Gastrocnemius medialis (tissue), 4 donors: Measurements from ENCODE around the gene PIK3R2. TPM values are rescaled to one million over a fixed set of nuclear protein-coding genes. Genes with fewer than 3 reads are reported as not detected.

Experiments
- ATAC-seq, 2 donors: fragments of 150-250 bp; one replicate each; pipeline ENCODE4 v1.9.1; 2016
- DNase-seq, 2 donors: peaks; one replicate each; pipeline ENCODE4 v3.0.0-alpha.2; 2019
- H3K27ac ChIP-seq, 4 donors: fragments of 200-600 bp; sonication (generic); 1 replicate in 1 of 4; 2 replicates in 3 of 4; pipeline ENCODE4 v1.5.1; 2016 to 2018; ENCODE audit warnings: mild to moderate bottlenecking in 2 of 4, moderate library complexity in 1 of 4
- H3K27me3 ChIP-seq, 3 donors: fragments of 200-600 bp; sonication (generic) in 2 of 3; 1 replicate in 1 of 3; 2 replicates in 2 of 3; pipeline versions ENCODE4 v1.5.1 to v1.6.0; 2016 to 2019; ENCODE audit warnings: mild to moderate bottlenecking in 1 of 3, moderate library complexity in 1 of 3
- H3K36me3 ChIP-seq, 2 donors: fragments of 200-600 bp; sonication (generic) in 1 of 2; one replicate each; pipeline ENCODE4 v1.5.1; 2017 to 2018
- H3K4me1 ChIP-seq, 2 donors: fragments of 200-600 bp; sonication (generic) in 1 of 2; one replicate each; pipeline ENCODE4 v1.5.1; 2016 to 2017; ENCODE audit warnings: mild to moderate bottlenecking in 2 of 2
- H3K4me3 ChIP-seq, 4 donors: fragments of 200-600 bp; sonication (generic) in 3 of 4; 1 replicate in 1 of 4; 2 replicates in 3 of 4; pipeline ENCODE4 v1.5.1; 2016 to 2019; ENCODE audit warnings: mild to moderate bottlenecking in 2 of 4
- H3K9me3 ChIP-seq, 3 donors: fragments of 200-600 bp; sonication (generic) in 2 of 3; 1 replicate in 1 of 3; 2 replicates in 2 of 3; pipeline ENCODE4 v1.5.1; 2016 to 2019
- CTCF ChIP-seq, 5 experiments: fragments of 450-650 bp in 3 of 5; fragments of 200-600 bp in 2 of 5; sonication (generic) in 2 of 5; IDR thresholded peaks in 4 of 5; conservative IDR thresholded peaks in 1 of 5; 1 replicate in 4 of 5; 2 replicates in 1 of 5; pipeline ENCODE4 v1.5.1; 2016 to 2019; ENCODE audit warnings: antibody characterized with exemption in 5 of 5, mild to moderate bottlenecking in 3 of 5, moderate library complexity in 3 of 5
- POLR2A ChIP-seq, 2 donors: fragments of 450-650 bp; IDR thresholded peaks; one replicate each; pipeline ENCODE4 v1.6.1; 2017; ENCODE audit warnings: antibody characterized with exemption in 2 of 2, mild to moderate bottlenecking in 2 of 2, moderate library complexity in 2 of 2
- in situ Hi-C, 4 donors: fragments of 200-750 bp; cut with MboI; loops; one replicate each; pipeline versions ENCODE4 v1.15.0 to v1.8.0; 2017; ENCODE audit warnings: low sequenced_read_pairs in 4 of 4
- intact Hi-C: fragments of 100-400 bp; cut with DNase I; formaldehyde crosslinking; loops from one replicate; pipeline ENCODE4 v1.15.1; 2023; ENCODE audit warnings: low total_unique reads
- total RNA-seq, 4 donors: library from RNA; depleted of rRNA; stranded (reverse); fragments of >200 nt; gene quantifications; one replicate each; pipeline versions ENCODE4 v1.1.0 to v1.2.3, GENCODE V29; 2016

PIK3R2 gene
- total RNA-seq, 4 donors from 2014 or later, result 5.6 to 11.9 (median 6.0) TPM

- in situ Hi-C loops (loop anchor here in 3 of 4 donors (10.0 kb wide), 1 partner anchor 51 kb away; no protein-coding TSS in a partner anchor), intact Hi-C loops (no loop called here)
- DNase-seq (no peak), ATAC-seq (no peak)
- Histone ChIP-seq H3K27ac (no peak overlapping the region), H3K36me3 (peaks cover 0 to 73% of the 10 kb centered on the region in 2 donors), H3K4me3 (no peak overlapping the region), H3K27me3 (no peaks in the 10 kb centered on the region), H3K9me3 (no peaks in the 10 kb centered on the region), H3K4me1 (peaks cover 0 to 5% of the 10 kb centered on the region in 2 donors)
- TF ChIP-seq POLR2A (IDR thresholded peaks at IDR 0.05), result no peak
- no peak for TF ChIP-seq CTCF (IDR thresholded peaks at IDR 0.05 in 4 of 5, conservative IDR thresholded peaks at IDR 0.05 in 1 of 5)
Measured at GRCh38 chr19:18165794-18166544, 13.0 kb downstream of the PIK3R2 start.

- in situ Hi-C loops (loop anchor here in 3 of 4 donors (10.0 kb wide), 1 partner anchor 52 kb away; no protein-coding TSS in a partner anchor), intact Hi-C loops (no loop called here)
- no peaks in the 10 kb centered on the region for H3K4me1 ChIP-seq
- no peaks in the 10 kb centered on the region for H3K9me3 ChIP-seq
- no peak overlapping the region for H3K4me3 ChIP-seq
- TF ChIP-seq CTCF (IDR thresholded peaks at IDR 0.05 in 4 of 5, conservative IDR thresholded peaks at IDR 0.05 in 1 of 5) (no peak), POLR2A (IDR thresholded peaks at IDR 0.05) (no peak)
- no peak overlapping the region for H3K27ac ChIP-seq
- peaks cover 0 to 72% of the 10 kb centered on the region in 2 donors for H3K36me3 ChIP-seq
- no peak for ATAC-seq
- H3K27me3 ChIP-seq, result no peaks in the 10 kb centered on the region
- DNase-seq, result no peak
Measured at GRCh38 chr19:18167011-18167410, 14.0 kb downstream of the PIK3R2 start.

- H3K27me3 ChIP-seq, result no peaks in the 10 kb centered on the region
- in situ Hi-C loops, result loop anchor here in 3 of 4 donors (10.0 kb wide), 1 partner anchor 53 kb away; no protein-coding TSS in a partner anchor
- H3K9me3 ChIP-seq, result no peaks in the 10 kb centered on the region
- no peaks in the 10 kb centered on the region for H3K4me1 ChIP-seq
- TF ChIP-seq CTCF (IDR thresholded peaks at IDR 0.05 in 4 of 5, conservative IDR thresholded peaks at IDR 0.05 in 1 of 5), result peak; percentile 53 to 72 (median 68)
- no peak for TF ChIP-seq POLR2A (IDR thresholded peaks at IDR 0.05)
- intact Hi-C loops, result loop anchor here (1.0 kb wide), 1 partner anchor 55 kb away; no protein-coding TSS in a partner anchor
- H3K27ac ChIP-seq, result no peak overlapping the region
- DNase-seq (peak in 1 of 2 donors; percentile 23), ATAC-seq (peak; percentile 51 to 56)
- peaks cover 0 to 62% of the 10 kb centered on the region in 2 donors for H3K36me3 ChIP-seq
- no peak overlapping the region for H3K4me3 ChIP-seq
Measured at GRCh38 chr19:18167975-18168645, 15.1 kb downstream of the PIK3R2 start.

- H3K4me1 ChIP-seq, result peaks cover 3% of the 10 kb centered on the region in 2 donors
- DNase-seq (no peak), ATAC-seq (no peak)
- in situ Hi-C loops, result loop anchor here in 3 of 4 donors (10.0 kb wide), 1 partner anchor 54 kb away; no protein-coding TSS in a partner anchor
- H3K36me3 ChIP-seq, result peaks cover 0 to 54% of the 10 kb centered on the region in 2 donors
- H3K4me3 ChIP-seq, result no peak overlapping the region
- no peaks in the 10 kb centered on the region for H3K9me3 ChIP-seq
- TF ChIP-seq POLR2A (IDR thresholded peaks at IDR 0.05), result no peak
- TF ChIP-seq CTCF (IDR thresholded peaks at IDR 0.05 in 4 of 5, conservative IDR thresholded peaks at IDR 0.05 in 1 of 5), result no peak
- intact Hi-C loops, result loop anchor here (1.0 kb wide), 1 partner anchor 56 kb away; no protein-coding TSS in a partner anchor
- H3K27ac ChIP-seq, result no peak overlapping the region
- H3K27me3 ChIP-seq, result no peaks in the 10 kb centered on the region
Measured at GRCh38 chr19:18168673-18169381, 15.9 kb downstream of the PIK3R2 start.
